Body of pancreas (tissue), 4 donors: ENCODE data around the gene BMPR1B. TPM values are rescaled to one million over a fixed set of nuclear protein-coding genes. Genes with fewer than 3 reads are reported as not detected.

Source experiments
- ATAC-seq: fragments of 150-250 bp; one replicate; pipeline ENCODE4 v1.9.1; 2016
- DNase-seq, 4 donors: peaks; one replicate each; pipeline ENCODE4 v3.0.0-alpha.2; 2019
- H3K27ac ChIP-seq, 4 donors: fragments of 200-600 bp; sonication (generic); 1 replicate in 3 of 4; 2 replicates in 1 of 4; pipeline versions ENCODE4 v1.5.1 to v1.6.1; 2016 to 2019; ENCODE audit warnings: mild to moderate bottlenecking in 1 of 4, mixed read lengths in 1 of 4, moderate library complexity in 1 of 4
- H3K27me3 ChIP-seq, 2 donors: fragments of 200-600 bp; sonication (generic); one replicate each; pipeline ENCODE4 v1.6.0; 2016; ENCODE audit warnings: mild to moderate bottlenecking in 1 of 2
- H3K36me3 ChIP-seq, 2 donors: fragments of 200-600 bp; sonication (generic); replicated peaks in 1 of 2; 2 replicates each; pipeline ENCODE4 v1.5.1; 2016; ENCODE audit warnings: low read depth in 2 of 2; ENCODE audit not compliant: insufficient read depth in 1 of 2
- H3K4me1 ChIP-seq: fragments of 200-600 bp; sonication (generic); one replicate; pipeline ENCODE4 v1.6.0; 2016
- H3K4me3 ChIP-seq, 2 donors: fragments of 200-600 bp; sonication (generic); 1 replicate in 1 of 2; 2 replicates in 1 of 2; pipeline ENCODE4 v1.5.1; 2016 to 2019
- H3K9me3 ChIP-seq, 3 donors: fragments of 200-600 bp; sonication (generic); 1 replicate in 2 of 3; 2 replicates in 1 of 3; pipeline ENCODE4 v1.5.1; 2016
- CTCF ChIP-seq, 7 experiments: fragments of 450-650 bp in 4 of 7; fragments of 200-600 bp in 3 of 7; sonication (generic) in 3 of 7; IDR thresholded peaks; one replicate each; pipeline ENCODE4 v1.5.1; 2016 to 2019; ENCODE audit warnings: antibody characterized with exemption in 7 of 7
- POLR2A ChIP-seq, 3 donors: fragments of 450-650 bp; IDR thresholded peaks; one replicate each; pipeline ENCODE4 v1.6.1; 2016; ENCODE audit warnings: antibody characterized with exemption in 3 of 3, mild to moderate bottlenecking in 2 of 3
- WGBS, 2 donors: methylation state at CpG; one replicate each; pipeline ENCODE4 v1.1.5; 2017; 5-methylcytosine and 5-hydroxymethylcytosine counted together
- intact Hi-C: fragments of 100-400 bp; cut with DNase I; formaldehyde crosslinking; loops from one replicate; pipeline ENCODE4 v1.15.1; 2023
- total RNA-seq, 2 donors: library from RNA; depleted of rRNA; stranded (reverse); fragments of >200 nt; gene quantifications; one replicate each; pipeline ENCODE4 v1.1.0, GENCODE V29; 2016

The BMPR1B gene
- total RNA-seq, 2 donors from 2014 or later: 0.99 to 1.3 TPM

- WGBS, 2 donors: 92 to 100% methylated on average over 2 of the region's 2 CpGs
- H3K4me3 ChIP-seq: no peak overlapping the region
- no peaks in the 10 kb centered on the region for H3K4me1 ChIP-seq
- no peak overlapping the region for H3K27ac ChIP-seq
- no peaks in the 10 kb centered on the region for H3K36me3 ChIP-seq
- DNase-seq: no peak
- no peaks in the 10 kb centered on the region for H3K9me3 ChIP-seq
- intact Hi-C loops: no loop called here
- no peak for ATAC-seq
- H3K27me3 ChIP-seq: peaks cover 0 to 3% of the 10 kb centered on the region in 2 donors
- TF ChIP-seq CTCF (IDR thresholded peaks at IDR 0.05) (no peak), POLR2A (IDR thresholded peaks at IDR 0.05) (no peak)
Measured at GRCh38 chr4:94849901-94850300, 92.1 kb downstream of the BMPR1B start.

- DNase-seq: no peak
Measured at GRCh38 chr4:94852616-94853015, 94.9 kb downstream of the BMPR1B start.

GRCh38 chr4:94856030-94856429, 98.3 kb downstream of the BMPR1B start:
- intact Hi-C loops: no loop called here
- no peak for ATAC-seq
- TF ChIP-seq CTCF (IDR thresholded peaks at IDR 0.05) (no peak), POLR2A (IDR thresholded peaks at IDR 0.05) (no peak)
- Histone ChIP-seq H3K27me3 (peaks cover 0 to 3% of the 10 kb centered on the region in 2 donors), H3K27ac (no peak overlapping the region), H3K9me3 (no peaks in the 10 kb centered on the region), H3K4me3 (no peak overlapping the region), H3K36me3 (no peaks in the 10 kb centered on the region), H3K4me1 (no peaks in the 10 kb centered on the region)
- WGBS, 2 donors: 69 to 87% methylated on average over 3 of the region's 3 CpGs
- DNase-seq: no peak

More at GRCh38 chr4:94852616-94853015, 94.9 kb downstream of the BMPR1B start:
- intact Hi-C loops: no loop called here
- H3K4me3 ChIP-seq: no peak overlapping the region
- H3K9me3 ChIP-seq: no peaks in the 10 kb centered on the region
- H3K27ac ChIP-seq: no peak overlapping the region
- no peak for ATAC-seq
- WGBS, 2 donors: 47 to 58% methylated on average over 1 of the region's 1 CpG
- H3K4me1 ChIP-seq: no peaks in the 10 kb centered on the region
- no peak for TF ChIP-seq POLR2A (IDR thresholded peaks at IDR 0.05)
- no peak for TF ChIP-seq CTCF (IDR thresholded peaks at IDR 0.05)
- H3K27me3 ChIP-seq: peaks cover 0 to 3% of the 10 kb centered on the region in 2 donors
- no peaks in the 10 kb centered on the region for H3K36me3 ChIP-seq

- H3K4me3 ChIP-seq: no peak overlapping the region
- ATAC-seq (no peak), DNase-seq (no peak)
- no peaks in the 10 kb centered on the region for H3K36me3 ChIP-seq
- WGBS, 2 donors: 60 to 73% methylated on average over 2 of the region's 2 CpGs
- H3K27ac ChIP-seq: no peak overlapping the region
- no peaks in the 10 kb centered on the region for H3K9me3 ChIP-seq
- intact Hi-C loops: no loop called here
- no peaks in the 10 kb centered on the region for H3K27me3 ChIP-seq
- TF ChIP-seq CTCF (IDR thresholded peaks at IDR 0.05) (no peak), POLR2A (IDR thresholded peaks at IDR 0.05) (no peak)
- no peaks in the 10 kb centered on the region for H3K4me1 ChIP-seq
Measured at GRCh38 chr4:94870146-94870545, 112.4 kb downstream of the BMPR1B start.

- TF ChIP-seq CTCF (IDR thresholded peaks at IDR 0.05): no peak
- TF ChIP-seq POLR2A (IDR thresholded peaks at IDR 0.05): no peak
Measured at GRCh38 chr4:94871644-94872305, 114.0 kb downstream of the BMPR1B start.

More at GRCh38 chr4:94871644-94872305, 114.0 kb downstream of the BMPR1B start:
- ATAC-seq (no peak), DNase-seq (no peak)
- H3K4me1 ChIP-seq: no peaks in the 10 kb centered on the region
- intact Hi-C loops: no loop called here
- H3K4me3 ChIP-seq: no peak overlapping the region
- WGBS, 2 donors: 65 to 76% methylated on average over 4 of the region's 4 CpGs
- H3K9me3 ChIP-seq: no peaks in the 10 kb centered on the region
- no peaks in the 10 kb centered on the region for H3K27me3 ChIP-seq
- no peaks in the 10 kb centered on the region for H3K36me3 ChIP-seq
- H3K27ac ChIP-seq: no peak overlapping the region
